Stimulated activated CD4-positive, alpha-beta T cell treated with anti-CD3 and anti-CD28 coated beads, Interleukin-4, amount 100 ng/mL, for 24 hours (primary cell): Measurements from ENCODE around the gene PSMD2.

Experiments
- DNase-seq: peaks from one replicate; pipeline ENCODE4 v3.0.0-alpha.2; 2020

PSMD2 gene

DNA sequence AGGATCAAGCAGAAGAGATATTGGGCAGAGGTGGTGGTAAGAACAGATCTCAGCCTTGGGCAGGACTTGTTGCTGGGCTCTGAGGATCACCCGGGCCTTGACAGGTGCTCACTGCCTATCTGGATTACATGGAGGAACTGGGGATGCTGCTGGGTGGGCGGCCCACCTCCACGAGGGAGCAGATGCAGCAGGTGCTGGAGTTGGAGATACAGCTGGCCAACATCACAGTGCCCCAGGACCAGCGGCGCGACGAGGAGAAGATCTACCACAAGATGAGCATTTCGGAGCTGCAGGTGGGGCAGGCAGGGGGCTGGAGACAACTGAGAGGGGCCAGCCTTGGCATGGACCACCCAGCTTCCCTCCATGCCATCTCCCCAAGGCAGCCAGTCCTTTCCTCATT is 15.4 kb upstream of the PSMD2 start:
- no peak for DNase-seq

GRCh38 chr3:184284696-184285095 is 14.3 kb upstream of the PSMD2 start:
- no peak for DNase-seq

DNA sequence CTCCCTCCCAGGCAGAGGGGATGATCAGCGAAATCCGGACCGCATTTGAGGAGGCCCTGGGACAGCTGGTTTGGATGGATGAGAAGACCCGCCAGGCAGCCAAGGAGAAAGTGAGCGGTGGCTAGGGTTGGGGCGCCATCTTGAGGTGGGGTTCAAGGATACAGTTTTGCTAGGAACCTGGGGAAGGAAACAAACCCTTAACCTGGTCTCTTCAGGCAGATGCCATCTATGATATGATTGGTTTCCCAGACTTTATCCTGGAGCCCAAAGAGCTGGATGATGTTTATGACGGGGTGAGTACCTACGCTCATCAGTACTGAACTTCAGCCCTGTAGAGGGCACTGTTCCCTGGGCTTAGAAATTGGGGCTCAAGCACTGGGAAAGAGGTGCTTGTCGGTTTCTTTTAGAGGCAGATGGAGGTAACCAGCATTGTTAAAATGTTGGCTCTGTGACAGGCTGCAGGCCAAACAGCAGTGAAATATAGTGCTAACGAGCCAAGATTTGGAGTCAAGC is 9.6 kb upstream of the PSMD2 start:
- DNase-seq, result peak; percentile 73

GRCh38 chr3:184290331-184290730 is 8.7 kb upstream of the PSMD2 start:
- no peak for DNase-seq

GRCh38 chr3:184291044-184291737 is 7.8 kb upstream of the PSMD2 start:
- DNase-seq, result no peak

DNA sequence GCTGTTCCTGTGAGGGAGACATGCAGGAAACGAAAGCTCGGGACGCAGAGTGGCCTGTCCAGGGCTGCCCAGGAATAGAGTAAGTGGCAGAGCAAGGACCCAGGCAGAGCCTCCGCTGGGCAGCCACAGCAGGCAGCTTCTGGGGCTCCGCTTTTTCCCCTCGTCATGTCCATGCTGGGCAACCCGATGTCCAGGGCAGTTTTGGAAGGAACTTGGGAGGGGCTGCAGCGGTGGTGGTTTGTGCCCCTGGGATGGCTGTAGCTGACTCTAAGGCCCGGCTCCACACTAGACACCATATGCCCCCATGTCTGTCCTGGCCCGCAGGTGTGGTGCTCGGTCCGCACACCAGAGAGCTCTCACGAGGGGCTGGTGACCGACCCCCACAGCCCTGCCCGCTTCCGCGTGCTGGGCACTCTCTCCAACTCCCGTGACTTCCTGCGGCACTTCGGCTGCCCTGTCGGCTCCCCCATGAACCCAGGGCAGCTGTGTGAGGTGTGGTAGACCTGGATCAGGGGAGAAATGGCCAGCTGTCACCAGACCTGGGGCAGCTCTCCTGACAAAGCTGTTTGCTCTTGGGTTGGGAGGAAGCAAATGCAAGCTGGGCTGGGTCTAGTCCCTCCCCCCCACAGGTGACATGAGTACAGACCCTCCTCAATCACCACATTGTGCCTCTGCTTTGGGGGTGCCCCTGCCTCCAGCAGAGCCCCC is 7.1 kb upstream of the PSMD2 start:
- no peak for DNase-seq

DNA sequence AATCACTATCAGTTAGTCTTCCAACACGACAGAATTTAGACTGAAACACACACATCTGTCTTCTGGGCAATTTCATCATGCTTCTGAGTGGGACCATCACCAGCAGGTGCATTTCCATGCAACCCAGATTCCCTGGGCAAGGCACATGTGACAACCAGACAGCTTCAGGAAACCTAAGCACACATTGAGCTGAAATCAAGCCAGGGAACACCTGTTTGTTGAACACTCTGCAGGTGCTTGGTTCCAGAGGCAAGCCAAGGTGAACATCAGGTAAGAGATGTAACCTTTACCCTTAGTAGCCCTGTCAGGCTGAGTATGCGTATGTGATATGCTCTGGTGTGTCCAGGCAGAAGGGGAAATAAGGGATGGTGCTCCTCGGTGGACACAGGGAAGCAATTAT is 3.3 kb upstream of the PSMD2 start:
- no peak for DNase-seq

DNA sequence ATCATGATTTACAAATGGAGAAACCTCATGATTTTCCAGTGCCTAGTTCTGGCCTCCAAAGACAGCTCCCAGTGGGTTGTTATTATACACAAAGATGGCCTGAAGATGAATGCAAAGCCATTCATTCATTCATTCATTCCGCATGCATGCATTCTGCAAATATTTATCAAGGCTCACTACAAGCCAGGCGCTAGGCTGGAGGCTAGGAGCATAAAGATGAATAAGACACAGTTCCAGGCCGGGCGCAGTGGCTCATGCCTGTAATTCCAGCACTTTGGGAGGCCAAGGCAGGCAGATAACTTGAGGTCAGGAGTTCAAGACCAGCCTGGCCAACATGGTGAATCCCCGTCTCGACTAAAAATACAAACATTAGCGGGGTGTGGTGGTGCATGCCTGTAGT is 2.4 kb upstream of the PSMD2 start:
- DNase-seq, result no peak

DNA sequence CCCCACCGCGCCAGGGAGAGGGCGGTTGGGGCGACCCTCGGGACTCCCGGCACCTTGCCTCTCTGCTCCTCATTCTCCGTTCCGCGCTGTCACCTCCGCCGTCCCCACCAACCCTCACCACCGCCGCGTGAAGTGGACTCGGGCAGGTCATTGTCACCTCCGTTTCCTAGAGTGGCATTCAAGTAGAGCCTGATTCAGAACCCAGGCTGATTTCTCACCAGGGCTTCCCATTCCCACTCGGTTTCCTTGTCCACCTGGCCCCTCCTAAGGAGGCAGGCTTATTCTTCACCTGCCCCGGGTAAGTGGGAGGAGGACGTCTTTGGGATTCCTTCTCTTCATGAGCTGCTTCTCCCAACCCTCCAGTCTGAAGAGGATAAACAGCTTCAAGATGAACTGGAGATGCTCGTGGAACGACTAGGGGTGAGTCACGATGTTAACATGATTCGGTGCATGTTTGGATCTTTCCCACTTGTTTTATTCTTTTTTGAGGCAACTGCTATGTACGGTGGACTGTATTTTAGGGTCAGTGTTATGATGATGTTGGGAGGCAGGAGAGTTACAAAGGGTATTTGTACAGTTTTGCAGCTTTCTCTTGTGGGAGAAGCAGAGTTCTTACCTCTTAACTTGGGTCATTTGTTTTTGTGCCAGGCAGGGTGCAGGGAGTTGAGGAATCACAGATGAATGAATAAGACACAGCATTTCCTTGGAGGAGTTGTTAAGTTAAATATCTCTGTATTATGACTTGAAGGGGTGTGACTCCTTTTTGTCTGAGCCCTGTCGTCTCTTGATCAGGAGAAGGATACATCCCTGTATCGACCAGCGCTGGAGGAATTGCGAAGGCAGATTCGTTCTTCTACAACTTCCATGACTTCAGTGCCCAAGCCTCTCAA is 692 bp downstream of the PSMD2 start:
- no peak for DNase-seq

GRCh38 chr3:184300378-184300720 is 1.3 kb downstream of the PSMD2 start:
- no peak for DNase-seq

- DNase-seq, result no peak
Observed at GRCh38 chr3:184305577-184305976, 6.5 kb downstream of the PSMD2 start.

DNA sequence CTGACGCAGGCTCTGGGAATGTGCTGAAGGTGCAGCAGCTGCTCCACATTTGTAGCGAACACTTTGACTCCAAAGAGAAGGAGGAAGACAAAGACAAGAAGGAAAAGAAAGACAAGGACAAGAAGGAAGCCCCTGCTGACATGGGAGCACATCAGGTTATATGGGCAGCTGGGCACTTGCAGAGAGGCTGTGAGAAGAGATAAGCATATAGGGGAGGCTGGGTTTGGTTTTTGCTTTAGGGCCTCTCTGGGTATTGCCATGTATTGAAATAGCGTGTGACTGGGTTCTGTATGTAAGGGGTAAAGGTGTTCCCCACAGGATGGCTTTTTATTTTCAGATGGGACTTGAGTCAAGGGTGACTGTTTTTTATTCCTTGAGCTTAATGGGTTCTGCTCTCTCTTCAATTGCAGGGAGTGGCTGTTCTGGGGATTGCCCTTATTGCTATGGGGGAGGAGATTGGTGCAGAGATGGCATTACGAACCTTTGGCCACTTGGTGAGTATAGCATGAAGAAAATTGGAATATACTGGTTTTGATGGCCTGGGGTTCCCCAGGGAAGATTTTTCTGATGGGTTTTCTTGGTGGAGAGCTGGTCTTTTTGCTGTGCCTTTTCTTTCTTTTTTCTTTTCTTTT is 7.4 kb downstream of the PSMD2 start:
- no peak for DNase-seq

DNA sequence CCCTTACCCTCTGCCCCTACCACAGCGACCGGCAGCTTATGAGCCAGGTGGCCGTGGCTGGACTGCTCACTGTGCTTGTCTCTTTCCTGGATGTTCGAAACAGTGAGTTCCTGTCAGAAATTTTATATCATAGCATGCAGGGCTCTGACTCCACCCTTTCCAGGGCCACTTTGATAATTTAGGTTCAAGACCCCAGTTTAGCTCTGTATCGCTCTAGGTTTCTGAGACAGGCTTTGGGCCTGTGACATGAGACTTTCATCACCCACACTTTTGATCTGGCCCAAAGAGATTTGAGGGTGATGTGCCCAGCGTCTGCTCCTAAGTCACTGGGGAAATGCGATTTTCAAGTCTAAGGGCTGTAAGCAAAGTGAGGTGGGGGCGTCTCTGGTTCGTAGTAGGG is 8.9 kb downstream of the PSMD2 start:
- no peak for DNase-seq

DNA sequence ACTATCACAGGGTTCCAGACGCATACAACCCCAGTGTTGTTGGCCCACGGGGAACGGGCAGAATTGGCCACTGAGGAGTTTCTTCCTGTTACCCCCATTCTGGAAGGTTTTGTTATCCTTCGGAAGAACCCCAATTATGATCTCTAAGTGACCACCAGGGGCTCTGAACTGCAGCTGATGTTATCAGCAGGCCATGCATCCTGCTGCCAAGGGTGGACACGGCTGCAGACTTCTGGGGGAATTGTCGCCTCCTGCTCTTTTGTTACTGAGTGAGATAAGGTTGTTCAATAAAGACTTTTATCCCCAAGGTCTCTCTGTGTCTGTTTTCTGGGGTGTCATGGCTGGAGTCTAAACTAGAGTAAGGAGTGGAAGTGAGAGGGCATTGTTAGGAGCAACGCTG is 9.7 kb downstream of the PSMD2 start:
- DNase-seq, result no peak

DNA sequence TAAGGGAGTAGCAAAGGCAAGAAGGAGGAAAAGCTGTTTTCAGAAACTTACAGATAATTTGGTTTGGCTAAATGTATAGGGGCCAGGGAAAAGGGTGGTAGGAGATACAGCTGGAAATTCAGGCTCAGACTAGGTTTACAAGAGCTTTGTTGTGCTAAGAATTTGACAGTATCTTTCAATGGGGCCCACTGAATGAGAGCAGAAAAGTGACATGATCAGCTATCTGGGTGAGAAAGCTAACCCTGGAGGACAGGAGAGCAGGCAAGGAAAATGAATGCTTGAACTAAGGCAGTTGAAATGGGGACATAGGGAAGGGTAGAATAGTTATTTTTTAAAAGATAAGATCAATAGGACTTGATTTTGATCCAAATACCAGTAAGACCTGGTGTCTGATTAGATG is 12.6 kb downstream of the PSMD2 start:
- no peak for DNase-seq

DNA sequence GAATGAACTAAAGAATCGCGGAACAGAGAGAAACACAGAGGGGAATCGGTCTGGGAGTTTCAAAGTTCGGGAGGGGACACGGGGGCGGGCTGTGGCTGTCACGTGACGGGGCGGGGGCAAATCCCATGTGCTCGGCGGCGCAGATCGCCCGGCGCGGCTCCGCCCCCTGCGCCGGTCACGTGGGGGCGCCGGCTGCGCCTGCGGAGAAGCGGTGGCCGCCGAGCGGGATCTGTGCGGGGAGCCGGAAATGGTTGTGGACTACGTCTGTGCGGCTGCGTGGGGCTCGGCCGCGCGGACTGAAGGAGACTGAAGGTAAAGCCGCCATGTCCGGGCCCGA is 15.3 kb downstream of the PSMD2 start, which contains the start of gene EIF4G1:
EIF4G1 (plus strand) TSS at position 244 of the 337 bp plus-strand sequence. CDS start 1,191 bp downstream, outside the sequence.
- DNase-seq, result peak; percentile 93

- DNase-seq, result peak; percentile 62
Observed at GRCh38 chr3:184314700-184315542, 15.9 kb downstream of the PSMD2 start.

DNA sequence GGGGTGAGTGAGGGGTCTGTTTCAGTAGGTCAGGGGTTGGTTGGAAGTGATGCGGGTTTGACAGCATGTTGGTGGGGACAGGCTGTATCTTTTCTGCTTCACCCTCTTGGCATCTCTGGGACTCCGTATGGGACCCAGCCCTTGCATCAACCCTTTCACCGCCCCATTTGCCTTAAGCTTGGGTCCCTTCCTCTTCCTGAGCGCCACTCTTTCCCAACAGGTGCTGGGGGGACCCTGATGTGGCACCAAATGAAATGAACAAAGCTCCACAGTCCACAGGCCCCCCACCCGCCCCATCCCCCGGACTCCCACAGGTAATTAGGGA is 16.5 kb downstream of the PSMD2 start:
- no peak for DNase-seq

DNA sequence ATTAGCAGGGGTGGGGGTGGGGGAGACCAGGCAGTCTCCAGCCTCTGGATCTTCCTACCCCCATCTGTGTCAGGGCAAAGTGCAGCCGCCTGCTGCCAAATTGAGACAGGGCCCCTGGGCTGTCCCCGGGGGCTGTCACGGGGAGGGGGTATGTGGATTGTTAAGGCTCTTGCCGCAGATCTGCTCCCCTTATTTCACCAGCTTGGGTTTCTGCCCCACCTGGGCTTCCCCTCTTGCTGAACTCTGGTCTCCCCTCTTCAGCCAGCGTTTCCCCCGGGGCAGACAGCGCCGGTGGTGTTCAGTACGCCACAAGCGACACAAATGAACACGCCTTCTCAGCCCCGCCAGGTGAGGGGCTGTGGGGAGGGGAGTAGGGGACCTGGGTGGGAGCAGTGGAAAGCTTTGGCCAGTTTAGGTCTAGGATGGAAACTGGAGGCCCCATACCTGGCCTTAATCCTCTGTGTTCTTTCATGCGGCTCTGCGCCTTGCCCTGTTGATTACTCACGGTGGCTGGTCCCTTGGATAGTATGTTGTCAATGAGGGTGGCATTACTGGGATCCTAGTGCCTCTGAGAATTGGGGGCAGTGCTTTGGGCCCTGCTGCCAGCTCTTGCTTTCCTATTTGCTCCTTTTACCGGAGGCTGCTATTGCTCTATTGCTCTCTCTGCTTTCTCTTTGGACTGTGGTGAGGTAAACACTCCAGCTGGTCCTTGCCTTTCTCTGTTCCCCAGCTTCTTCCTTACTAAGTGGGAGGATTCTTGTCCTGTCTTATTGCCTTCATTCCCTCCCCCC is 17.0 kb downstream of the PSMD2 start:
- no peak for DNase-seq

DNA sequence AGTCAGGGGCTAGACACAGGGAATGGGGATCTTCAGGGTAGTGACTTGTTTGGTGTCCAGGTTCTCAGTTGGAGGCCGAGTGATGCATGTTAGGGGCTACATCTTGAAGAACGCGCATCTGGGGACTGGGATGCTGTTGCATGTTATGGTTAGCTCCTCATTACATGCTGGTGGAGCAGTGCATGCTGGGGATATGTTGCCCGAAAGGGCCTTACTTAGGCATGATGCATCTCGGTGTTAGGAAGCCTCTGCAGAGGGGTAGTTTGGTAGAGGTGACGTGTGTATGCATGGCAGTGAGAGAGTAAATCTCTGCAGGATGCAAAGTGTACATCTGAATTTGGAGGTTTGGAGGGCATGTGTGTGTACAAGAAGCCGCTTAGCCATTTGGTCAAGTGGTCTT is 17.8 kb downstream of the PSMD2 start:
- no peak for DNase-seq

GRCh38 chr3:184317201-184317600 is 18.2 kb downstream of the PSMD2 start:
- DNase-seq, result no peak

DNA sequence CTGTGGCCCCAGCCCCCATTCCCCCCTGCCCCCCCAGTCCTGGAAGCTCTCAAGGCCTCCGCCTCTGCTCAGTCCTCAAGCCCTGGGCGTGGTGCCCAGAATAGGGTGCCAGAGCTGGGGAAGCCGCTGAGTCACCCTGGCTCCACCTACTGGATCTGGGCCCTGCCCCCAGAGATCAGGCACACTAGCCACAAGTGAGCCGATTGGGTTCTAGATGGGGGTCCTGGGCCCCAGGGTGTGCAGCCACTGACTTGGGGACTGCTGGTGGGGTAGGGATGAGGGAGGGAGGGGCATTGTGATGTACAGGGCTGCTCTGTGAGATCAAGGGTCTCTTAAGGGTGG is 21.0 kb downstream of the PSMD2 start:
- DNase-seq, result peak; percentile 52
